Fibroblast of lung (primary cell): ENCODE results near the gene IL1A. TPM values are rescaled to one million over a fixed set of nuclear protein-coding genes. Genes with fewer than 3 reads are reported as not detected.

ENCODE experiments used
- DNase-seq, 2 donors: peaks; one replicate each; pipeline versions ENCODE4 v3.0.0 to v3.0.0-alpha.2; 2010; ENCODE audit warnings: low read depth in 2 of 2
- H2AFZ ChIP-seq: 2 replicates; pipeline ENCODE4 v1.5.1; 2012; ENCODE audit warnings: low read length, control low read depth, inconsistent platforms
- H3K27ac ChIP-seq: 2 replicates; pipeline ENCODE4 v1.5.1; 2011; ENCODE audit warnings: low read length, control low read depth; ENCODE audit not compliant: insufficient read depth
- H3K27me3 ChIP-seq: 2 replicates; pipeline ENCODE4 v1.5.1; 2011; ENCODE audit warnings: mild to moderate bottlenecking, low read length; ENCODE audit not compliant: control insufficient read depth, insufficient read depth
- H3K36me3 ChIP-seq: 2 replicates; pipeline ENCODE4 v1.5.1; 2011; ENCODE audit warnings: low read length; ENCODE audit not compliant: control insufficient read depth, insufficient read depth
- H3K4me1 ChIP-seq: 2 replicates; pipeline ENCODE4 v1.5.1; 2011; ENCODE audit warnings: low read length; ENCODE audit not compliant: control insufficient read depth, insufficient read depth; ENCODE audit errors: extremely low read depth
- H3K4me2 ChIP-seq: 2 replicates; pipeline ENCODE4 v1.5.1; 2011; ENCODE audit warnings: low read length, control low read depth; ENCODE audit not compliant: insufficient read depth; ENCODE audit errors: extremely low read depth
- H3K4me3 ChIP-seq, 4 experiments: fragments of 200-600 bp in 1 of 4; sonication (generic) in 1 of 4; replicated peaks in 1 of 4; 2 replicates each; pipeline ENCODE4 v1.5.1; 2011 to 2016; ENCODE audit warnings: low read length in 4 of 4, low read depth in 3 of 4, mild to moderate bottlenecking in 3 of 4, control low read depth in 2 of 4, inconsistent platforms in 1 of 4, mixed read lengths in 1 of 4; ENCODE audit not compliant: insufficient read depth in 1 of 4; ENCODE audit errors: control extremely low read depth in 1 of 4
- H3K79me2 ChIP-seq: 2 replicates; pipeline ENCODE4 v1.5.1; 2012; ENCODE audit warnings: mild to moderate bottlenecking, low read length, inconsistent platforms; ENCODE audit not compliant: control insufficient read depth, insufficient read depth
- H3K9ac ChIP-seq: 2 replicates; pipeline ENCODE4 v1.5.1; 2011; ENCODE audit warnings: mild to moderate bottlenecking, low read length, control low read depth; ENCODE audit not compliant: insufficient read depth
- H3K9me3 ChIP-seq: 2 replicates; pipeline ENCODE4 v1.5.1; 2012; ENCODE audit warnings: low read depth, low read length; ENCODE audit not compliant: control insufficient read depth, insufficient read depth
- H4K20me1 ChIP-seq: 2 replicates; pipeline ENCODE4 v1.5.1; 2011; ENCODE audit warnings: low read length; ENCODE audit not compliant: control insufficient read depth, insufficient read depth; ENCODE audit errors: extremely low read depth
- EZH2 ChIP-seq: IDR thresholded peaks from 2 replicates; pipeline ENCODE4 v1.5.1; 2012; ENCODE audit warnings: low read length, control low read depth, mild to moderate bottlenecking; ENCODE audit errors: missing control alignments
- polyA plus RNA-seq, 2 donors: library from polyadenylated mRNA; depleted of rRNA in 1 of 2; stranded (reverse) in 1 of 2; unstranded in 1 of 2; fragments of >200 nt; gene quantifications; 2 replicates each; pipeline ENCODE4 v1.2.1, GENCODE V29; 2011 to 2012; ENCODE audit warnings: missing spikeins in 1 of 2
- total RNA-seq: library from RNA; depleted of rRNA; stranded (reverse); fragments of >200 nt; gene quantifications from 2 replicates; pipeline ENCODE4 v1.2.1, GENCODE V29; 2014
- TF ChIP-seq, protein P1 (sequence below), 2 donors: IDR thresholded peaks in 1 of 2; conservative IDR thresholded peaks in 1 of 2; 1 replicate in 1 of 2; 2 replicates in 1 of 2; pipeline ENCODE4 v1.5.1; 2011 to 2012; ENCODE audit warnings: low read length in 2 of 2, control low read depth in 1 of 2, inconsistent platforms in 1 of 2, low read depth in 1 of 2, mild to moderate bottlenecking in 1 of 2

Gene IL1A
- total and polyA plus RNA-seq, 2 donors (not counting 1 experiment from before 2014, with no cell fraction given) = 0.07 to 0.17 TPM

DNA sequence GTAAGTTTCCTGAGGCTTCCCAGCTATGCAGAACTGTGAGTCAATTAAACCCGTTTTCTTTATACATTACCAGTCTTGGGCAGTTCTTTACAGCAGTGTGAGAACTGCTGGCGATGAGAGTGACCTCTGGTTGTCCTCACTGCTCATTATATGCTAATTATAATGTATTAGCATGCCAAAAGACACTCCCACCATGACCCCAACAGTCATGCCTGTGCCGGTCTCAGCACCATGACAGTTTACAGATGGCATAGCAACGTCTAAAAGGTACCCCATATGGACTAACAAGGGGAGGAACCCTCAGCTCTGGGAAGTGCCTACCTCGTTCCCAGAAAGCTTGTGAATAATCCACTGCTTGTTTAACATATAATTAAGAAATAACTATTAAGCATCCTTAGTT lies 8.1 kb upstream of the IL1A start:
- H3K4me1 ChIP-seq = peaks cover 4% of the 10 kb centered on the region
- H3K36me3 ChIP-seq = no peaks in the 10 kb centered on the region
- DNase-seq = no peak
- no peaks in the 10 kb centered on the region for H3K9me3 ChIP-seq
- TF ChIP-seq, protein P1, sequence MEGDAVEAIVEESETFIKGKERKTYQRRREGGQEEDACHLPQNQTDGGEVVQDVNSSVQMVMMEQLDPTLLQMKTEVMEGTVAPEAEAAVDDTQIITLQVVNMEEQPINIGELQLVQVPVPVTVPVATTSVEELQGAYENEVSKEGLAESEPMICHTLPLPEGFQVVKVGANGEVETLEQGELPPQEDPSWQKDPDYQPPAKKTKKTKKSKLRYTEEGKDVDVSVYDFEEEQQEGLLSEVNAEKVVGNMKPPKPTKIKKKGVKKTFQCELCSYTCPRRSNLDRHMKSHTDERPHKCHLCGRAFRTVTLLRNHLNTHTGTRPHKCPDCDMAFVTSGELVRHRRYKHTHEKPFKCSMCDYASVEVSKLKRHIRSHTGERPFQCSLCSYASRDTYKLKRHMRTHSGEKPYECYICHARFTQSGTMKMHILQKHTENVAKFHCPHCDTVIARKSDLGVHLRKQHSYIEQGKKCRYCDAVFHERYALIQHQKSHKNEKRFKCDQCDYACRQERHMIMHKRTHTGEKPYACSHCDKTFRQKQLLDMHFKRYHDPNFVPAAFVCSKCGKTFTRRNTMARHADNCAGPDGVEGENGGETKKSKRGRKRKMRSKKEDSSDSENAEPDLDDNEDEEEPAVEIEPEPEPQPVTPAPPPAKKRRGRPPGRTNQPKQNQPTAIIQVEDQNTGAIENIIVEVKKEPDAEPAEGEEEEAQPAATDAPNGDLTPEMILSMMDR (conservative IDR thresholded peaks at IDR 0.05 in 1 of 2, IDR thresholded peaks at IDR 0.05 in 1 of 2; ENCODE audit: low read depth in 1 of 2, low read length in 2 of 2) = no peak
- no peak for TF ChIP-seq EZH2
- H4K20me1 ChIP-seq = no peaks in the 10 kb centered on the region
- H3K4me2 ChIP-seq = no peak overlapping the region
- no peaks in the 10 kb centered on the region for H3K79me2 ChIP-seq
- H3K9ac ChIP-seq = no peak overlapping the region
- no peak overlapping the region for H3K27ac ChIP-seq
- H3K27me3 ChIP-seq = no peaks in the 10 kb centered on the region
- H2AFZ ChIP-seq = no peak overlapping the region
- H3K4me3 ChIP-seq = no peak overlapping the region

DNA sequence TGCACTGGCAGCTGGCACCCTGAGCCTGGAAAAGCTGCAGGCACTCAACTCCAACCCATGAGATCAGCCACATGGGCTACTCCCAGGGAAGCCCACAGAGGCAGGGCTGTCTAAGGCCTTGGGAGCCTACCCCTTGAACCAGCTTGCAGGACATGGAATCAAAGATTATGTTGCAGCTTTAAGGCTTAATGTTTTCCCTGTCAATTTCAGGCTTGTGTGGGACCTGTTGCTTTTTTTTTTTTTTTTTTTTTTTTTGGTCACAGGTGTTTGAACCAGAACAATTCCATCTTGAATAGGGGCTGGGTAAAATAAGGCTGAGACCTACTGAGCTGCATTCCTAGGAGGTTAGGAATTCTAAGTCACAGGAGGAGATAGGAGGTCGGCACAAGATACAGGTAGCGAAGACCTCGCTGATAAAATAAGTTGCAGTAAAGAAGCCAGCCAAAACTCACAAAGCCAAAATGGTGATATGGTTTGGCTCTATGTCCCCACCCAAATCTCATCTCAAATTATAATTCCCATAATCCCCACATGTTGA lies 7.5 kb upstream of the IL1A start:
- H3K27me3 ChIP-seq = no peaks in the 10 kb centered on the region

DNA sequence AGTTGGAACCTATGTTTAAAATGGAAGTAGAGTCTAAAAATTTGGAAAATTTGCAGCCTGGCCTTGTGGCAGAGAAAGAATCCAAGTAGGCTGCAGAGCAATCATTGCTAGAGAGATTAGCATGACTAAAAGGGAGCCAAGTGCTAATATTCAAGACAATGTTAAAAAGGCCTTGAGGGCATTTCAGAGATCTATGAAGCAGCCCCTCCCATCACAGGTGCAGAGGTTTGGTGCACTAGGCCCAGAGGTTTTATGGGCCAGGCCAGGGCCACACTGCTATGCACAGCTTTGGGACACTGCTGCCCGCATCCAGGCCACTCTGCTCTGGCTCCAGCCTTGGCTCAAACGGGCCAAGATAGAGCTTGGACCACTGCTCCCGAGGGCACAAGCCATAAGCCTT lies 6.7 kb upstream of the IL1A start:
- H3K9me3 ChIP-seq = no peaks in the 10 kb centered on the region
- H3K36me3 ChIP-seq = no peaks in the 10 kb centered on the region
- no peak overlapping the region for H2AFZ ChIP-seq
- H3K9ac ChIP-seq = no peak overlapping the region
- no peak for DNase-seq
- peaks cover 4% of the 10 kb centered on the region for H3K4me1 ChIP-seq
- no peaks in the 10 kb centered on the region for H3K27me3 ChIP-seq
- H3K4me3 ChIP-seq = no peak overlapping the region
- TF ChIP-seq, protein P1 (conservative IDR thresholded peaks at IDR 0.05 in 1 of 2, IDR thresholded peaks at IDR 0.05 in 1 of 2; ENCODE audit: low read depth in 1 of 2, low read length in 2 of 2) = no peak
- no peak for TF ChIP-seq EZH2
- H3K4me2 ChIP-seq = no peak overlapping the region
- H3K27ac ChIP-seq = no peak overlapping the region
- no peaks in the 10 kb centered on the region for H3K79me2 ChIP-seq
- no peaks in the 10 kb centered on the region for H4K20me1 ChIP-seq

More for the DNA sequence above, 7.5 kb upstream of the IL1A start:
- TF ChIP-seq, protein P1 (conservative IDR thresholded peaks at IDR 0.05 in 1 of 2, IDR thresholded peaks at IDR 0.05 in 1 of 2; ENCODE audit: low read depth in 1 of 2, low read length in 2 of 2) = no peak
- no peak for TF ChIP-seq EZH2
- Histone ChIP-seq H3K9ac (no peak overlapping the region), H3K36me3 (no peaks in the 10 kb centered on the region), H3K4me1 (peaks cover 4% of the 10 kb centered on the region), H4K20me1 (no peaks in the 10 kb centered on the region), H3K27ac (no peak overlapping the region), H3K9me3 (no peaks in the 10 kb centered on the region), H3K4me3 (no peak overlapping the region), H3K79me2 (no peaks in the 10 kb centered on the region), H3K4me2 (no peak overlapping the region), H2AFZ (no peak overlapping the region)
- no peak for DNase-seq
